Endothelial cell of umbilical vein (primary cell): ENCODE results near the gene CLN6. TPM values are rescaled to one million over a fixed set of nuclear protein-coding genes. Genes with fewer than 3 reads are reported as not detected.

Experiments
- BruUV-seq: library from RNA; stranded (reverse); fragments of 400-500 nt; replicated peaks from 2 replicates; lab custom pipeline; 2021; lab: Mats Ljungman, UMichigan
- CTCF ChIA-PET: fragments of 300-600, 350-600 bp; sonication (Branson Sonifier 250); formaldehyde crosslinking; loops from one replicate; lab custom pipeline; 2021; ENCODE audit warnings: antibody characterized with exemption, inconsistent platforms; lab: Charles Lee
- POLR2A ChIA-PET: fragments of 300-600, 350-600 bp; sonication (Branson Sonifier 250); formaldehyde crosslinking; loops from one replicate; lab custom pipeline; 2021; ENCODE audit warnings: antibody characterized with exemption, inconsistent platforms; lab: Charles Lee
- DNase-seq: peaks from one replicate; pipeline ENCODE4 v3.0.0-alpha.2; 2011; ENCODE audit warnings: low read depth, low spot score
- FAIRE-seq: peaks from 2 replicates; lab custom pipeline; 2011; peaks lifted over from hg19 to GRCh38; lab: Jason Lieb, UNC
- H2AFZ ChIP-seq: 2 replicates; pipeline ENCODE4 v1.6.0; 2012; ENCODE audit warnings: low read depth, low read length, control low read depth, inconsistent platforms
- H3K27ac ChIP-seq: 2 replicates; pipeline ENCODE4 v1.5.1; 2011; ENCODE audit warnings: low read depth, mild to moderate bottlenecking, control low read depth, low read length, moderate library complexity; ENCODE audit not compliant: insufficient read depth
- H3K27me3 ChIP-seq, 2 experiments: 2 replicates each; pipeline versions ENCODE4 v1.6.0 to v1.6.1; 2011; ENCODE audit warnings: low read length in 2 of 2, mixed read lengths in 1 of 2; ENCODE audit not compliant: control insufficient read depth in 2 of 2, insufficient read depth in 2 of 2
- H3K36me3 ChIP-seq, 2 experiments: 2 replicates in 1 of 2; 3 replicates in 1 of 2; pipeline ENCODE4 v1.5.1; 2011; ENCODE audit warnings: low read length in 2 of 2, mild to moderate bottlenecking in 1 of 2, moderate library complexity in 1 of 2; ENCODE audit not compliant: control insufficient read depth in 2 of 2, insufficient read depth in 2 of 2; ENCODE audit errors: extremely low read depth in 1 of 2
- H3K4me1 ChIP-seq: 3 replicates; pipeline ENCODE4 v1.5.1; 2011; ENCODE audit warnings: mild to moderate bottlenecking, low read length; ENCODE audit not compliant: control insufficient read depth, insufficient read depth; ENCODE audit errors: extremely low read depth
- H3K4me2 ChIP-seq: 2 replicates; pipeline ENCODE4 v1.6.1; 2011; ENCODE audit warnings: low read length, control low read depth, mixed read lengths; ENCODE audit not compliant: insufficient read depth
- H3K4me3 ChIP-seq, 3 experiments: fragments of 200-600 bp in 1 of 3; sonication (generic), shearing (Covaris generic) in 1 of 3; replicated peaks in 1 of 3; 2 replicates each; pipeline ENCODE4 v1.5.1; 2011 to 2016; ENCODE audit warnings: control low read depth in 3 of 3, low read length in 3 of 3, mild to moderate bottlenecking in 2 of 3, inconsistent platforms in 1 of 3, low read depth in 1 of 3, moderate library complexity in 1 of 3; ENCODE audit not compliant: insufficient read depth in 1 of 3
- H3K79me2 ChIP-seq: 2 replicates; pipeline ENCODE4 v1.6.0; 2012; ENCODE audit warnings: low read length, inconsistent platforms; ENCODE audit not compliant: control insufficient read depth, insufficient read depth
- H3K9ac ChIP-seq: replicated peaks from 2 replicates; pipeline ENCODE3; 2011; ENCODE audit warnings: low read length, control low read depth; ENCODE audit not compliant: insufficient read depth; ENCODE audit errors: extremely low read depth
- H3K9me1 ChIP-seq: replicated peaks from 3 replicates; pipeline ENCODE4 v1.6.0; 2011; ENCODE audit warnings: mild to moderate bottlenecking, low read length; ENCODE audit not compliant: control insufficient read depth, insufficient read depth; ENCODE audit errors: extremely low read depth
- H3K9me3 ChIP-seq: replicated peaks from 2 replicates; pipeline ENCODE4 v1.5.1; 2012; ENCODE audit warnings: low read length, inconsistent platforms; ENCODE audit not compliant: control insufficient read depth, insufficient read depth
- H4K20me1 ChIP-seq: replicated peaks from 2 replicates; pipeline ENCODE3; 2011; ENCODE audit warnings: mild to moderate bottlenecking, low read length; ENCODE audit not compliant: control insufficient read depth, insufficient read depth; ENCODE audit errors: extremely low read depth
- CTCF ChIP-seq, 2 donors: IDR thresholded peaks; 1 replicate in 1 of 2; 2 replicates in 1 of 2; pipeline ENCODE4 v1.5.1; 2011; ENCODE audit warnings: low read length in 2 of 2, mild to moderate bottlenecking in 2 of 2, moderate library complexity in 2 of 2, control low read depth in 1 of 2, inconsistent platforms in 1 of 2, low read depth in 1 of 2; ENCODE audit not compliant: insufficient read depth in 1 of 2; ENCODE audit errors: extremely low read depth in 1 of 2
- EZH2 ChIP-seq: IDR thresholded peaks from 2 replicates; pipeline ENCODE4 v1.6.1; 2012; ENCODE audit warnings: borderline replicate concordance, low read depth, mild to moderate bottlenecking, moderate library complexity, low read length, inconsistent platforms; ENCODE audit not compliant: severe bottlenecking
- FOS ChIP-seq: IDR thresholded peaks from 2 replicates; pipeline ENCODE4 v1.6.1; 2011; ENCODE audit warnings: mild to moderate bottlenecking, low read length, moderate library complexity, borderline replicate concordance; ENCODE audit not compliant: insufficient read depth
- GATA2 ChIP-seq: IDR thresholded peaks from 2 replicates; pipeline ENCODE4 v1.7.0; 2011; ENCODE audit warnings: low read depth, mild to moderate bottlenecking, moderate library complexity, mixed read lengths, low read length; ENCODE audit not compliant: insufficient read length, insufficient read depth
- MAX ChIP-seq: IDR thresholded peaks from 2 replicates; pipeline ENCODE4 v1.6.1; 2011; ENCODE audit not compliant: insufficient read depth, insufficient read length
- MYC ChIP-seq: IDR thresholded peaks from one replicate; pipeline ENCODE4 v1.6.1; 2011; ENCODE audit warnings: mild to moderate bottlenecking, low read depth, low read length
- POLR2A ChIP-seq: IDR thresholded peaks from 2 replicates; pipeline ENCODE4 v1.6.1; 2012; ENCODE audit warnings: low read depth, mild to moderate bottlenecking, control low read depth, low read length
- POLR2AphosphoS5 ChIP-seq: IDR thresholded peaks from 2 replicates; pipeline ENCODE4 v1.6.1; 2012; ENCODE audit warnings: low read depth, mild to moderate bottlenecking, control low read depth, low read length, moderate library complexity; ENCODE audit not compliant: insufficient read depth
- dilution Hi-C: fragments of 300-500 bp; cut with MboI; formaldehyde crosslinking; loops from one replicate; pipeline ENCODE4 v1.15.0; 2019; ENCODE audit warnings: low sequenced_read_pairs; ENCODE audit not compliant: extremely low pct_ligation_motif_present
- intact Hi-C: fragments of 100-400 bp; cut with micrococcal nuclease; formaldehyde crosslinking; loops from one replicate; pipeline ENCODE4 v1.10.0; 2022
- polyA plus RNA-seq, 4 experiments: library from polyadenylated mRNA; depleted of rRNA in 3 of 4; stranded (reverse) in 3 of 4; unstranded in 1 of 4; fragments of >200 nt; gene quantifications; 2 replicates each; pipeline versions ENCODE4 v1.2.1 to v1.2.3, GENCODE V29; 2011 to 2012; ENCODE audit warnings: missing spikeins in 1 of 4
- total RNA-seq: library from RNA; stranded (reverse); gene quantifications from 2 replicates; pipeline ENCODE4 v1.2.3, GENCODE V29; 2021

CLN6 gene
- total and polyA plus RNA-seq, 2 donors (not counting 3 experiments of a cell fraction or from before 2014, with no cell fraction given), result 53.9 to 75.5 TPM

GRCh38 chr15:68196445-68197169 lies 32.9 kb downstream of the CLN6 start:
- CTCF ChIA-PET, result interaction anchor here (0.7 kb wide), 1 partner anchor 14 kb away, joined by 3 read pairs; no protein-coding TSS in a partner anchor
- H4K20me1 ChIP-seq, result no peaks in the 10 kb centered on the region
- no peak overlapping the region for H3K4me2 ChIP-seq
- H3K9ac ChIP-seq, result no peak overlapping the region
- H3K36me3 ChIP-seq, result peaks cover 10 to 11% of the 10 kb centered on the region in 2 experiments
- no peaks in the 10 kb centered on the region for H3K27me3 ChIP-seq
- no peak overlapping the region for H3K4me3 ChIP-seq
- H3K9me3 ChIP-seq, result no peaks in the 10 kb centered on the region
- FAIRE-seq (no peak), DNase-seq (no peak)
- POLR2A ChIA-PET, result no interaction called here
- no TSS peak for BruUV-seq
- no peaks in the 10 kb centered on the region for H3K4me1 ChIP-seq
- no peaks in the 10 kb centered on the region for H3K9me1 ChIP-seq
- intact Hi-C loops, result no loop called here
- TF ChIP-seq POLR2A (no peak), MAX (no peak), GATA2 (no peak), MYC (no peak), POLR2AphosphoS5 (no peak), FOS (no peak), CTCF (IDR thresholded peaks at IDR 0.05; ENCODE audit: extremely low read depth in 1 of 2, insufficient read depth in 1 of 2, low read depth in 1 of 2, low read length in 2 of 2) (no peak), EZH2 (no peak)
- no peaks in the 10 kb centered on the region for H3K79me2 ChIP-seq
- no peak overlapping the region for H2AFZ ChIP-seq
- dilution Hi-C loops, result no loop called here
- no peak overlapping the region for H3K27ac ChIP-seq
